PC-3 (cell line): Measurements from ENCODE around the gene KLHL21.

Source experiments
- CTCF ChIP-seq: fragments of 300-600 bp; sonication (generic); conservative IDR thresholded peaks from 2 replicates; pipeline ENCODE4 v1.5.1; 2017; ENCODE audit warnings: antibody characterized with exemption, low read depth, mild to moderate bottlenecking, low read length
- EZH2 ChIP-seq: fragments of 300-600 bp; sonication (generic); IDR thresholded peaks from one replicate; pipeline ENCODE4 v1.6.1; 2017; ENCODE audit warnings: antibody characterized with exemption, mild to moderate bottlenecking, low read length; ENCODE audit not compliant: unreplicated experiment

- TF ChIP-seq CTCF (no peak), EZH2 (no peak)
These were observed 11.6 kb upstream of the KLHL21 start for GRCh38 chr1:6614019-6614928.
